Esophagus muscularis mucosa (tissue), 4 donors: ENCODE measurements around the gene MEGF6. TPM values are rescaled to one million over a fixed set of nuclear protein-coding genes. Genes with fewer than 3 reads are reported as not detected.

ENCODE experiments used
- DNase-seq: peaks from one replicate; pipeline ENCODE4 v3.0.0-alpha.2; 2017; ENCODE audit errors: extremely low spot score
- H3K27ac ChIP-seq, 4 donors: fragments of 200-600 bp; sonication (generic); replicated peaks in 1 of 4; 1 replicate in 3 of 4; 2 replicates in 1 of 4; pipeline ENCODE4 v1.5.1; 2016 to 2019; ENCODE audit warnings: mild to moderate bottlenecking in 1 of 4
- H3K27me3 ChIP-seq, 4 donors: fragments of 200-600 bp; sonication (generic); one replicate each; pipeline versions ENCODE4 v1.5.1 to v1.6.0; 2016 to 2019
- H3K36me3 ChIP-seq, 4 donors: fragments of 200-600 bp; sonication (generic); one replicate each; pipeline ENCODE4 v1.5.1; 2016 to 2019
- H3K4me1 ChIP-seq, 4 donors: fragments of 200-600 bp; sonication (generic); one replicate each; pipeline ENCODE4 v1.5.1; 2016 to 2019
- H3K4me3 ChIP-seq, 4 donors: fragments of 200-600 bp; sonication (generic); 1 replicate in 2 of 4; 2 replicates in 2 of 4; pipeline ENCODE4 v1.5.1; 2016 to 2019; ENCODE audit warnings: mild to moderate bottlenecking in 4 of 4, moderate library complexity in 1 of 4
- H3K9me3 ChIP-seq, 4 donors: fragments of 200-600 bp; sonication (generic); 1 replicate in 3 of 4; 2 replicates in 1 of 4; pipeline ENCODE4 v1.5.1; 2016 to 2019
- EP300 ChIP-seq: sonication (generic); formaldehyde crosslinking; IDR thresholded peaks from one replicate; pipeline ENCODE4 v1.6.1; 2017; ENCODE audit warnings: antibody characterized with exemption
- POLR2A ChIP-seq: fragments of 450-650 bp; IDR thresholded peaks from one replicate; pipeline ENCODE4 v1.6.1; 2017; ENCODE audit warnings: antibody characterized with exemption, moderate library complexity, mild to moderate bottlenecking, low read depth
- POLR2AphosphoS5 ChIP-seq, 2 donors: sonication (generic); formaldehyde crosslinking; IDR thresholded peaks; one replicate each; pipeline ENCODE4 v1.6.1; 2017; ENCODE audit warnings: antibody characterized with exemption in 2 of 2
- WGBS: methylation state at CpG from one replicate; pipeline ENCODE4 v1.1.5; 2018; 5-methylcytosine and 5-hydroxymethylcytosine counted together
- intact Hi-C: fragments of 100-400 bp; cut with DNase I; formaldehyde crosslinking; loops from one replicate; pipeline ENCODE4 v1.15.1; 2023
- total RNA-seq, 4 donors: library from RNA; depleted of rRNA; stranded (reverse); fragments of >200 nt; gene quantifications; one replicate each; pipeline versions ENCODE4 v1.1.0 to v1.2.1, GENCODE V29; 2016
- TF ChIP-seq, protein P1 (sequence below), 3 experiments: fragments of 200-600 bp in 2 of 3; fragments of 450-650 bp in 1 of 3; sonication (generic) in 2 of 3; IDR thresholded peaks; one replicate each; pipeline ENCODE4 v1.5.1; 2017 to 2019; ENCODE audit warnings: antibody characterized with exemption in 3 of 3, mild to moderate bottlenecking in 2 of 3, moderate library complexity in 1 of 3

The MEGF6 gene
- total RNA-seq, 4 donors from 2014 or later: 9.3 to 18.1 (median 12.7) TPM

DNA sequence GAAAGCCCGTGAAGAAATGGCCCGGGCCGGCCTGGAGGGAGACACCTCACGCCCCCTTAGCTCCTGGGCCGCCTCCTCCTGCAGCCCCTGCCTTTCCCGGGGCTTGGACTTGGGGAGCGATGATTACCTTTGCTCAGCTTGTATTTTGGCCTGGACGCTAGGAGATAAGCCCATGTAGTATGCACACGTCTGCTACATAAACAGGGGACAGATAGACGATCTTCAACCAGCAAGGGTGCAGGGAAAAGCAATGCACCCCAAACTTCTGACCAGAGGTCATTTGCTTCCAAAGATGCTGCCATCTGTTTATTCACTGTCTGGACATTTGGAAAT, 41.9 kb upstream of the MEGF6 start:
- Histone ChIP-seq H3K9me3 (no peaks in the 10 kb centered on the region), H3K27ac (no peak overlapping the region), H3K27me3 (peaks cover 9 to 80% (median 45%) of the 10 kb centered on the region in 4 donors), H3K4me3 (no peak overlapping the region), H3K36me3 (no peaks in the 10 kb centered on the region), H3K4me1 (peaks cover 30 to 49% (median 44%) of the 10 kb centered on the region in 4 donors)
- 57% methylated on average over 8 of the region's 10 CpGs for WGBS
- TF ChIP-seq, protein P1, sequence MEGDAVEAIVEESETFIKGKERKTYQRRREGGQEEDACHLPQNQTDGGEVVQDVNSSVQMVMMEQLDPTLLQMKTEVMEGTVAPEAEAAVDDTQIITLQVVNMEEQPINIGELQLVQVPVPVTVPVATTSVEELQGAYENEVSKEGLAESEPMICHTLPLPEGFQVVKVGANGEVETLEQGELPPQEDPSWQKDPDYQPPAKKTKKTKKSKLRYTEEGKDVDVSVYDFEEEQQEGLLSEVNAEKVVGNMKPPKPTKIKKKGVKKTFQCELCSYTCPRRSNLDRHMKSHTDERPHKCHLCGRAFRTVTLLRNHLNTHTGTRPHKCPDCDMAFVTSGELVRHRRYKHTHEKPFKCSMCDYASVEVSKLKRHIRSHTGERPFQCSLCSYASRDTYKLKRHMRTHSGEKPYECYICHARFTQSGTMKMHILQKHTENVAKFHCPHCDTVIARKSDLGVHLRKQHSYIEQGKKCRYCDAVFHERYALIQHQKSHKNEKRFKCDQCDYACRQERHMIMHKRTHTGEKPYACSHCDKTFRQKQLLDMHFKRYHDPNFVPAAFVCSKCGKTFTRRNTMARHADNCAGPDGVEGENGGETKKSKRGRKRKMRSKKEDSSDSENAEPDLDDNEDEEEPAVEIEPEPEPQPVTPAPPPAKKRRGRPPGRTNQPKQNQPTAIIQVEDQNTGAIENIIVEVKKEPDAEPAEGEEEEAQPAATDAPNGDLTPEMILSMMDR (IDR thresholded peaks at IDR 0.05): no peak
- TF ChIP-seq POLR2A (no peak), EP300 (no peak), POLR2AphosphoS5 (IDR thresholded peaks at IDR 0.05) (no peak)
- intact Hi-C loops: no loop called here
- DNase-seq: no peak

DNA sequence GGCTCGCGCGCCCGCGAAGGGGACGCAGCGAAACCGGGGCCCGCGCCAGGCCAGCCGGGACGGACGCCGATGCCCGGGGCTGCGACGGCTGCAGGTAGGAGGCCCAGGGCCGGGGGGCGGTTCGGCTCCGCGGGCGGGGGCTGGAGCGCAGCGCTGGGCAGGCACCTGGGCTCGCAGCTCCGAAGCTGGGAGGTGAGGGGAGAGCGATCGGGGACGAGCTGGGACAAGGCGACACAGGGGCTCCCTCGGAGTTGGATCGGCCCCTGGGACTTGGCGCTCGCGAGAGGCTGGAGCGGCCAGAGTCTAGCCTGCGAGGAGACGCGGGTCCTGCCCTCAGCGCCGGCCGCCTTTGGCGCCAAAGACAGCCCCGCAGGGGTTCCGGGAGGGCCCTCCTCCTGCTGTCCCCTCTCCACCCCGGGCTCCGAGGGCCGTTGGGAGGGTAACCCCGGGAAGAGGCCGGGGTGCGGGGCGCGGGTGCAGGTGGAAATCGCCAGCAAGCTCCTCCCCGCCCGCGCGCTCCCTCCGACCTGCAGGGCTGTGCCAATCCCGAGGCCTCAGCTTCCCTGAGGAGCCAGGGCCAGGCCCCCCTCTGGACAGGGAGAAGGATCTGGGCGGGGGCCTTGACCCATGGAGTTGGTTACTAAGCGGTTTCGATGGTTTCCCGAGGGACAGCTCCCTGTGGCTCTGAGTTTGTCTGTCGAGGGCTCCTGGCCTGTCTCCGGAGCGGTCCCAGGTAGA, 41.4 kb upstream of the MEGF6 start:
- intact Hi-C loops: no loop called here
- peaks cover 0 to 3% (median 0%) of the 10 kb centered on the region in 4 donors for H3K36me3 ChIP-seq
- WGBS: 3% methylated on average over 20 of the region's 68 CpGs
- DNase-seq: no peak
- no peak for TF ChIP-seq POLR2AphosphoS5 (IDR thresholded peaks at IDR 0.05)
- H3K4me1 ChIP-seq: peaks cover 30 to 49% (median 44%) of the 10 kb centered on the region in 4 donors
- no peak overlapping the region for H3K27ac ChIP-seq
- peak overlapping the region; percentile 83 to 92 (median 88) for H3K4me3 ChIP-seq
- H3K27me3 ChIP-seq: peaks cover 9 to 74% (median 45%) of the 10 kb centered on the region in 4 donors
- H3K9me3 ChIP-seq: no peaks in the 10 kb centered on the region

DNA sequence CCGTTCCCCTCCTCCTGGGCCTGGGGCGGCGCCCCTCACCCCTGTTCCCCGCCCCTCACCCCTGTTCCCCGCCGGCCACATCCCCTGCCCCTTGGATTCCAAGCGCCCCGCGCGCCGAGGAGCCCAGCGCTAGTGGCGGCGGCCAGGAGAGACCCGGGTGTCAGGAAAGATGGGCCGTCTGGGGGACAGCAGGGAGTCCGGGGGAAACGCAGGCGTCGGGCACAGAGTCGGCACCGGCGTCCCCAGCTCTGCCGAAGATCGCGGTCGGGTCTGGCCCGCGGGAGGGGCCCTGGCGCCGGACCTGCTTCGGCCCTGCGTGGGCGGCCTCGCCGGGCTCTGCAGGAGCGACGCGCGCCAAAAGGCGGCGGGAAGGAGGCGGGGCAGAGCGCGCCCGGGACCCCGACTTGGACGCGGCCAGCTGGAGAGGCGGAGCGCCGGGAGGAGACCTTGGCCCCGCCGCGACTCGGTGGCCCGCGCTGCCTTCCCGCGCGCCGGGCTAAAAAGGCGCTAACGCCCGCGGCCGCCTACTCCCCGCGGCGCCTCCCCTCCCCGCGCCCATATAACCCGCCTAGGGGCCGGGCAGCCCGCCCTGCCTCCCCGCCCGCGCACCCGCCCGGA, 40.7 kb upstream of the MEGF6 start, which contains the start of gene TP73:
Gene TP73, plus strand, starts transcription at position 587 of the 618 bp plus-strand sequence. CDS start 29,850 bp downstream, outside the sequence.
- TF ChIP-seq POLR2AphosphoS5 (IDR thresholded peaks at IDR 0.05) (no peak), EP300 (no peak), POLR2A (no peak)
- TF ChIP-seq, protein P1 (IDR thresholded peaks at IDR 0.05): no peak
- no CpG with 5 or more reads among the region's 80 CpGs for WGBS
- Histone ChIP-seq H3K4me3 (peak within 1 kb of the TSS; percentile 83 to 92 (median 88)), H3K36me3 (peaks cover under 1 to 10% (median 5%) of the 10 kb centered on the region in 4 donors), H3K27me3 (peaks cover 9 to 68% (median 43%) of the 10 kb centered on the region in 4 donors), H3K9me3 (no peaks in the 10 kb centered on the region), H3K4me1 (peaks cover 30 to 49% (median 44%) of the 10 kb centered on the region in 4 donors), H3K27ac (no peak within 1 kb of the TSS)
- DNase-seq: no peak
- intact Hi-C loops: no loop called here

DNA sequence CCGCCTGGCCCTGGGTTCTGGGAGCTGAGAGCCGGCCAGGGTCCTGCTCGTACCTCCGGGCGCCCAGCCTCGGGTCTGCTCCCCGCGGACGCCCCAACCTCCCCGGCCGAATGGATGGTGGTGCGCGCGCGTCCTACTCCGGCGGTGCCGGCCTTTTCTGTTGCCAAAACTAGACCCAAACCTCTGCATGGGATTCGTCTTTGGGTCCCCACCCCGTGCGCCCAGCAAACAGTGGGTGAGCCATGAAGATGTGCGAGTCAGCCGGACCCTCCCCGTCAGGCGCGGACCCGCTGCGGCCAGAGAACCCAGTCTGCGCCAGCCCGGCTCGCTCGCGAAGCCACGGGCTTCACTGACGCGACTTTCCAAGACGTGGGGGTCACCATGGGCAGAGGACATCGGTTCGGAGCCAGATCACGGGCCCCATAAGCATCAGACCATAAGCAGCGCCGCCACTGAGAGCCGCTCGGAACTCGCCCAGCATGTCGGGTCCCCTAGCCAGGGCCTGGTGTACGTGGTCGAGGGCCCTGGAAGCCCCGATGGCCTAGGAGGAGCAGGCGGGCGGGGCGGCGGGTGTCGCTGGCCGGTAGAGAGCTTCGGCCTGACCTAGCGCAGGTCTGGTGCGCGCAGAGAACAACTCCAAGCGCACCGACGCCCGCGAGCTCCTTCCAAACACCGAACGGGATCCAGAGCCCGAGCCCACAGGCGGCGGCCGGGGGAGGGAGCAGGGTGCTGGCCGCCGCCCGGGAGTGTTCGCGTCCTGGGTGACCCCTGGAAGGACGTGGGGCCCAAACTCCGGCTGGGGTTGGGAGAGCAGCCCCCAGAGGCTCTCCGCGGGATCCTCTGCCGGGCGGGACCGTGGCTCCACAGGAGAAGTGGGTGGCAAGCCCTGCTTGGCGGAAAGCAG, 40.0 kb upstream of the MEGF6 start:
- no peak for DNase-seq
- Histone ChIP-seq H3K27me3 (peaks cover 9 to 60% (median 43%) of the 10 kb centered on the region in 4 donors), H3K36me3 (peaks cover 8 to 17% (median 12%) of the 10 kb centered on the region in 4 donors), H3K27ac (no peak overlapping the region), H3K4me3 (peak overlapping the region; percentile 83 to 92 (median 88)), H3K9me3 (no peaks in the 10 kb centered on the region), H3K4me1 (peaks cover 30 to 49% (median 44%) of the 10 kb centered on the region in 4 donors)
- intact Hi-C loops: no loop called here
- TF ChIP-seq POLR2A (no peak), EP300 (no peak), POLR2AphosphoS5 (IDR thresholded peaks at IDR 0.05) (no peak)
- TF ChIP-seq, protein P1 (IDR thresholded peaks at IDR 0.05): no peak
- 18% methylated on average over 24 of the region's 83 CpGs for WGBS
